ENCODE data around the gene FBXO8.

Gene FBXO8

DNA sequence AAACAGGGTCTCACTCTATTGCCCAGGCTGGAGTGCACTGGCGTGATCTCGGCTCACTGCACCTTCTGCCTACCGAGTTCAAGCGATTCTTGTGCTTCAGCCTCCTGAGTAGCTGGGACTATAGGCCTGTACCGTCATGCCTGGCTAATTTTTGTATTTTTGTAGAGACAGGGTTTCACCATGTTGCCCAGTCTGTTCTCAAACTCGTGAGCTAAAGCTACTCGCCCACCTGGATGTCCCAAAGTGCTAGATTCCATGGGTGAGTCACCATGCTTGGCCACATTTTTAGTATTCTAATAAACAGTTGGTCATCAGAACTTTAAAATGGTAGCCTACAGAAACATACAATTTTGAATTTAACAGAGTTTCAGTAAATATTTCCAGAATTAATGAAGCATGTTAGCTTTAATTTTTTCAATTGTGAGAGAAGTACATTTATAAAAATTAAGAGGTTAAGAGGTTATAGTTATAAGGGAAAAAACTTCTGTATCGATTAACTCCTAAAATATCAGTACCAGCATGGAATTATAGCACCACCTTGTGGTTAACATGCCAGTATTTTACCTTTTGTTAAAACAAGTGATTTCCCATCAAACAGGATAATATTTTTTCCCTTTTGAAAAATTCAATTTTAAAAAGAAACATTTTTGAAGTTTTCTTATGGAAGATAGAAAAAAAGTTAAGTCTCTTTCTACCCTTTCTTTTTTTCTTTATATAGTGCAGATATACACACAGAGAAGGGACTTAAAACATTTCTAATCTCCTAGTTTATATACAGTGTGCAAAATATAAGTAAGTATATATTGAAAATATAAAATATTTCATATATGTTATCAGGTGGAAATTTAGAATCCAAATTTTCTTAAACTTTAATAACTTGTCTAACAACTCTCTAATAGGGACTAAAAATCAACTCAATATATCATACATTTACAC, 35.6 kb upstream of the FBXO8 start:
- no peak overlapping the region for H3K27ac ChIP-seq
- CTCF ChIA-PET: interaction anchor here (0.7 to 1.2 kb wide), 9 partner anchors 8 to 164 kb away, joined by 3 to 4 read pairs (median 4); no protein-coding TSS in a partner anchor
- TF ChIP-seq, protein P1, sequence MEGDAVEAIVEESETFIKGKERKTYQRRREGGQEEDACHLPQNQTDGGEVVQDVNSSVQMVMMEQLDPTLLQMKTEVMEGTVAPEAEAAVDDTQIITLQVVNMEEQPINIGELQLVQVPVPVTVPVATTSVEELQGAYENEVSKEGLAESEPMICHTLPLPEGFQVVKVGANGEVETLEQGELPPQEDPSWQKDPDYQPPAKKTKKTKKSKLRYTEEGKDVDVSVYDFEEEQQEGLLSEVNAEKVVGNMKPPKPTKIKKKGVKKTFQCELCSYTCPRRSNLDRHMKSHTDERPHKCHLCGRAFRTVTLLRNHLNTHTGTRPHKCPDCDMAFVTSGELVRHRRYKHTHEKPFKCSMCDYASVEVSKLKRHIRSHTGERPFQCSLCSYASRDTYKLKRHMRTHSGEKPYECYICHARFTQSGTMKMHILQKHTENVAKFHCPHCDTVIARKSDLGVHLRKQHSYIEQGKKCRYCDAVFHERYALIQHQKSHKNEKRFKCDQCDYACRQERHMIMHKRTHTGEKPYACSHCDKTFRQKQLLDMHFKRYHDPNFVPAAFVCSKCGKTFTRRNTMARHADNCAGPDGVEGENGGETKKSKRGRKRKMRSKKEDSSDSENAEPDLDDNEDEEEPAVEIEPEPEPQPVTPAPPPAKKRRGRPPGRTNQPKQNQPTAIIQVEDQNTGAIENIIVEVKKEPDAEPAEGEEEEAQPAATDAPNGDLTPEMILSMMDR (conservative IDR thresholded peaks at IDR 0.05; ENCODE audit: low read depth): peak; percentile 86
- no peak for DNase-seq (ENCODE audit: low spot score)
- POLR2A ChIA-PET (ENCODE audit: low non-redundant PET): no interaction called here

DNA sequence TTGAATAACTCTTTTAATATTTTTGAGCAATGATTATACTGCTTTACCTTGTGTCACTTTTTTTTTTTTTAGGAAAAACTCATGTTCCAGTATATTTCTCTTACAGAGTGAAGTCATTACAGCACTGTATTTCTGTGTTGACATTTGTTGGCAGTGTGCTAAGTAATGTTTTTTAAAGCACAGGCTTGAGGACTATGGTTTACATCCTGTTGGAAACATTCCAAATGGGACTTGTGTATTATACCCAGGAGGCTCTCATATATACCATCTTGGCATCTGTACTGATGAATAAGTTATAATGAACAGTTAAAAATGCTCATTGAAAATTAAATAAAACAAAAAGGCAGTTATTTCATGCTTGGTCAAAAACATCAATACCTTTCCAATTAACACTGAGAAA, 34.1 kb upstream of the FBXO8 start:
- POLR2A ChIA-PET (ENCODE audit: low non-redundant PET): no interaction called here

DNA sequence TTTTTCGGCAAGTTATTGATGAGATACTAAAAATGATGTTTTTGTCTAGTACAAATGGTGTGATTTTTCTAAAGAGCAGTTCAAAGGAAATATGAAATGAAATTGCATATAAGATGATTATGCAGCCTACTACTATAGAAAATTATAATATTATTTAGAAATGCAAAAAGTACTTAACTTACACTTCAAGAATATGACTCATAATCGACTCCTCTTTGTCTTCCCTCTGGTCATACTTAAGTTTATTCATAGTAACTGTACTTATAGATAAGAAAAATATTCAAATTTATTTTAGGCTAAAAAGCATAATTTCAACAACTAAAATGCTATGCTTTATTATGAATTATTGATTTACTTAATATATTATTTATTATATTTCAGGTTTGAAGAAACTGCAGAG, 33.5 kb upstream of the FBXO8 start:
- CTCF ChIA-PET: no interaction called here
- H3K27ac ChIP-seq: no peak overlapping the region

More for the DNA sequence above, 34.1 kb upstream of the FBXO8 start:
- DNase-seq (ENCODE audit: low spot score): no peak
- CTCF ChIA-PET: no interaction called here
- no peak overlapping the region for H3K27ac ChIP-seq
- TF ChIP-seq, protein P1 (conservative IDR thresholded peaks at IDR 0.05; ENCODE audit: low read depth): no peak

DNA sequence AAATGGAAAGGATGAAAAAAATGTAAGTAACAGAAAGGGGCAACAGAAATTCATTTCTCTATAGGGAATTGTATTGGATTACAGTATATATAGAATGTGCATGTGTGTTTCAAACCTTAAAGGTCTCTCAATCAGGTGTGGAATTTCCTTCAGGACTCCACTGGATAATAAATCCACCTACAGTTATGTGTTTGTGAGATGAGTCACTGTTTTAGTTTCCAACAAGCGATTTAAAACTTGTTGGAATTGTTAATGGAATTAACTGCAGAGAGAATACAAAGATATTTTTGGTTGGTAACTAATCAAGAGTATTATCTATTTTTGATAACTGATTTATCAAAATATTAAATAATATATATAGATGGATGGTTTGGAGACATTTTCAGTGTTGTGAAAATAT, 33.1 kb upstream of the FBXO8 start:
- ChIA-PET POLR2A (ENCODE audit: low non-redundant PET) (no interaction called here), CTCF (no interaction called here)
- peak; percentile 29 for DNase-seq (ENCODE audit: low spot score)
- no peak overlapping the region for H3K27ac ChIP-seq
- TF ChIP-seq, protein P1 (conservative IDR thresholded peaks at IDR 0.05; ENCODE audit: low read depth): no peak

More for the DNA sequence above, 33.5 kb upstream of the FBXO8 start:
- POLR2A ChIA-PET (ENCODE audit: low non-redundant PET): no interaction called here
- DNase-seq (ENCODE audit: low spot score): peak; percentile 17
- TF ChIP-seq, protein P1 (conservative IDR thresholded peaks at IDR 0.05; ENCODE audit: low read depth): no peak

DNA sequence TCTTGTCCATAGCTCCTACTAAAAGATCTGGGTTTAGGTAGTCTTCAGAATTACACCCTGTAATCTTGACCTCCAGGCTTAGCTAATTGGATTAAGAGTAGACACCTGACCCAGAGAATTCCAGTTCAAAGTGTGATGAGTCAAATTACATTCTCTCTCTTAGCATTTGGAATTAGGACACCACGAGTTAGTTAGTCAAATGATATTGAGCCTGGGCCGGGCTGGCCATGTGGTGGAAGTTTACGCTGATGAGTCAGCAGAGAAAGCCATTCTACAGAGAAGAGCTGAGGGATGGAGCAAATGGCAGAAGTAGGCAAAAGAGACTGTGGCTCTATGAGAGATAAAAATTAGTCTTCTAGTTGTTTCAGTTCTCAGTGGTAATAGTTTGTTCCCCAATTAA, 31.3 kb upstream of the FBXO8 start:
- CTCF ChIA-PET: interaction anchor here (0.6 kb wide), 1 partner anchor 9 kb away, joined by 5 read pairs; no protein-coding TSS in a partner anchor
- TF ChIP-seq, protein P1 (conservative IDR thresholded peaks at IDR 0.05; ENCODE audit: low read depth): no peak
- no peak overlapping the region for H3K27ac ChIP-seq
- peak; percentile 61 for DNase-seq (ENCODE audit: low spot score)
- POLR2A ChIA-PET (ENCODE audit: low non-redundant PET): interaction anchor here (0.8 kb wide), 1 partner anchor 31 kb away, joined by 3 read pairs; the partner anchor contains the start of genes CEP44 and FBXO8

DNA sequence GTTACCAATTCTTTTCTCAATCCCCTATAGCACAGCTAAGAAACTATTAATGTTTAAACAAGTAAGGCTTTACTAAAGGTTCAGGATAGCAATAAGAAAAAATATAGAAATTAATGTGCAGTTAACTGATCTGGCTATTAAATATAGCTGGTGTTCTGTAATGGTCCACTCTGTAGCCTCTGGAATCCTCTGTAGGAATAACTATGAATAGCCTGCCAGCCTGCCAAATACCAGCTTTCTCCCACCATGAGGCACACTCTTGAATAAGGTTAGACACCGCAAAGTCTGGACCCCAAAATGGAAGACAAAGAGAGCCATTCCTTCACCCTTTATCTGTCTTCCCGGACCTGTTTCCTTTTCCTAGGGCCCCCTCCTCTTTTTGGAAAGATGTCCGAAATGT, 30.8 kb upstream of the FBXO8 start:
- ChIA-PET POLR2A (ENCODE audit: low non-redundant PET) (interaction anchor here (0.8 kb wide), 1 partner anchor 31 kb away, joined by 3 read pairs; the partner anchor contains the start of genes CEP44 and FBXO8), CTCF (no interaction called here)
- no peak overlapping the region for H3K27ac ChIP-seq
- TF ChIP-seq, protein P1 (conservative IDR thresholded peaks at IDR 0.05; ENCODE audit: low read depth): no peak
- no peak for DNase-seq (ENCODE audit: low spot score)
